A172 (cell line): ENCODE measurements around the gene HSPA8. TPM values are rescaled to one million over a fixed set of nuclear protein-coding genes. Genes with fewer than 3 reads are reported as not detected.

ENCODE experiments used
- DNase-seq: peaks from one replicate; pipeline ENCODE4 v3.0.0-alpha.2; 2015; ENCODE audit warnings: low spot score
- total RNA-seq: library from RNA; depleted of rRNA; stranded (reverse); fragments of >200 nt; shearing (Covaris generic); gene quantifications from 2 replicates; pipeline ENCODE4 v1.2.3, GENCODE V29; 2014; rRNA removed

The HSPA8 gene
- total RNA-seq, 1 experiment from 2014 or later = 3,086 TPM

DNA sequence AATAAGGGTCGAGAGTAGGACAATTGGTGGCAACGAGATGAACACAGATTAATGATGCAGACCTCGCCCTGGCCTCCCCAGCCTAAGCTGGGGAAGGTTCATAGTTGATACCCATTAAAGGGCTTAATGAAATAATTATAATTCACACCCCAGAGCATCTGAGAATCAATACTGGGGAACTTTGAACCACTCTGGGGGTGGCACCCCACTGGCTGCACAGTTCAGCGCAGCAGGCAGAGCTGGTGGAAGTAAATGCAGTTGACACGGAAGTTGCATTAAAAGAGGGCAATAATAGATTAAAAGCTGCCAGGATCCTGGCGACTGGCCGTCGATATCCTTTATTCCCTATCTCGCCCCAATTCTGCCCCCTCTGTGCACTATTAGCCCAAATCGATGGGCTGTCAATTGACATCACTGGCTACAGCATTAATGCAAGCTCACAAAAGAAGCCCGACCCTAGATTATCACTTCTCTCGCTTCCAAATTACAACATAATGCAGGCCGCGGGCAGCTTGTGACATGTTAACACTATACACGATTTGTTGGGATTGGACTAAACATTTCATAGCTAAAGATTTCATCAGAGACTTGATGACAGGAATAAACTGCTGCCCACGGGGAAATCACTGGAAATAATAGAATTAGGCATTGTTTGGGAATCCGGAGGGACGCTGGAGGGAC, 14.5 kb downstream of the HSPA8 start:
- no peak for DNase-seq

GRCh38 chr11:123046473-123047259, 15.3 kb downstream of the HSPA8 start:
- DNase-seq = no peak

GRCh38 chr11:123045101-123045500, 16.8 kb downstream of the HSPA8 start:
- no peak for DNase-seq

- DNase-seq = no peak
Observed at GRCh38 chr11:123041185-123041584, 20.8 kb downstream of the HSPA8 start.

DNA sequence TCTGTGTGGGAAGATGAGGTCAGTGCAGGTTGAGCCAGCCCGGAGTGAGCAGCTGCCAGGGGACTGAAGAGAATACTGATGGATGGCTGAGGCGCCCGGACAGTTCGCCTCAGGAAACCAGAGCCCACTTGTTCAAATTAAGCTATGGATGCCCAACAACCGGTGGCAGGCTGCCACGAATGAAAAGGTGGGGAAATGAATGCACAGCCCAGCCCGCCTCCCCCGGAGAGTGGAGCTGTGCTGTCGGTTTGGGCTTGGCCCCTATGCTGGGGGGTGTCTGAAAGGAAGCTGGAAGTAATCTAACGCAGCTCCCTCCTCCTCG, 21.9 kb downstream of the HSPA8 start:
- no peak for DNase-seq

- no peak for DNase-seq
Observed at GRCh38 chr11:123035831-123036230, 26.1 kb downstream of the HSPA8 start.

GRCh38 chr11:123034597-123034996, 27.3 kb downstream of the HSPA8 start:
- DNase-seq = no peak

DNA sequence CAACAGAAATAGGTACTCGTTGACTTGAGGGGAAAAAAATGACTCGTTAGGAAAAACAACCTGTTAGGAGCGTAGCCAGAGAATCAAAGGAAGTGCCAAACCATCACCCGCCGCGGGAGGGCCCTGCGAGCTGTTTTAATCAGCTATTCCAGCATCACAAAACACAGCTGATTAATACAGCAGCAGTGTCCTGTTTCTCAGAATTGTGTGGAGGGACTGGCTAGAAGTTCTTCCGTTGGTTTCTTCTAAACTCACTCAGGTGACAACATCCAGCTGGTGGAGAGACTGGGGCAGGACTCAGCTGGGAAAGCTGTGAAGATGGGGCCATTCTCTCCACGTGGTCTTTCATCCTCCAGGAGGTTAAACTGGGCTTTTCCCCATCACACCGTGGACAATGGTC, 28.0 kb downstream of the HSPA8 start:
- no peak for DNase-seq

- no peak for DNase-seq
Observed at GRCh38 chr11:123030517-123030916, 31.4 kb downstream of the HSPA8 start.

GRCh38 chr11:123020968-123021367, 41.0 kb downstream of the HSPA8 start:
- peak; percentile 35 for DNase-seq

DNA sequence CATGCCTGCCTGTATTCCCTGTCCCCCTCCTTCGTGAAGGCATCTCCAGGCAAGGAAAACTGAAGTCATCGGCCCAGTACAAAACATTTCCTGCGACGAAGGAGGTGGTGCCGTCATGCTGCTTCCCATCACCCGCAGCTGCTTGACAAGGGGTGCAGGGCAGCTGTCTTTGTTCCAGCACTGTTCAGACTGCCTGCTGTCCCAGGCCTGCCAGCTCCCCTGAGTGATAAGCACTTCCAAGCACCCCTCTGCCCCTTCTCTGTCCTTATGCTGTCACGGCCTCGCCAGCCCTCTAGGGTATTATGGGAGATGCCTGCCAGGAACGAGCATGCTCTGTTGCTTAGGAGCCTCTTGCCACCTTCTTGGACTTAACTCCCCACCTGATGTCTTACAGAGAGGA, 43.2 kb downstream of the HSPA8 start:
- DNase-seq = no peak

DNA sequence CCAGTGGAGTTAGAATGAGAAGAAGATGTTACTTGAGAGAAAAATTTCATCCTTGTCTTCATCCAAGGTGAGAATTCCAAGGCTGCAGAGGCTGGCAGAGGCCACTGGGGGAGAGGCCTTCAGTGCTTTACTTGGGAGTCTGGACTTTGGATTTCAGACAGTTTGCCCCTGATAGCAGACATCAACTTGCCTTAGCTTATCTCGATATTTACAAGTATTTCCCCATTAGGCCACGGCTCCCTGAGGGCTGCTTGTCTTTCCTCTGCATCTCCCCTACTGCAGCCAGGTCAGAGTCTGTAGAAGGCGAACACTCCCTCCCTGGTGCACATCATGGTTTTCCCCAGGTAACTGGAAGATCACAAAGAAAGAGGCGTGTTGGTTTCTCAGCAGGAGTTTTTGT, 50.4 kb downstream of the HSPA8 start:
- no peak for DNase-seq

Other genes starting within 250 kb of the HSPA8 start
- gene CRTAM, start 223.6 kb downstream of the HSPA8 start, total RNA-seq = not detected in 2 replicates
- gene JHY, start 179.4 kb downstream of the HSPA8 start, total RNA-seq = 0.64 and 1.6 TPM in 2 replicates
- gene BSX, start 80.3 kb downstream of the HSPA8 start, total RNA-seq = not detected in 2 replicates
- gene CLMP, start 133.1 kb upstream of the HSPA8 start, total RNA-seq = 4.7 and 9.7 TPM in 2 replicates